22Rv1 (cell line): ENCODE results near the gene ITM2C.

Experiments
- ZFX ChIP-seq: fragments of 450-650 bp; IDR thresholded peaks from 2 replicates; pipeline ENCODE4 v1.6.1; 2017; ENCODE audit warnings: antibody characterized with exemption, borderline replicate concordance
- TF ChIP-seq, protein P1 (sequence below): fragments of 450-650 bp; IDR thresholded peaks from 2 replicates; pipeline ENCODE4 v1.5.1; 2017; ENCODE audit warnings: mild to moderate bottlenecking

DNA sequence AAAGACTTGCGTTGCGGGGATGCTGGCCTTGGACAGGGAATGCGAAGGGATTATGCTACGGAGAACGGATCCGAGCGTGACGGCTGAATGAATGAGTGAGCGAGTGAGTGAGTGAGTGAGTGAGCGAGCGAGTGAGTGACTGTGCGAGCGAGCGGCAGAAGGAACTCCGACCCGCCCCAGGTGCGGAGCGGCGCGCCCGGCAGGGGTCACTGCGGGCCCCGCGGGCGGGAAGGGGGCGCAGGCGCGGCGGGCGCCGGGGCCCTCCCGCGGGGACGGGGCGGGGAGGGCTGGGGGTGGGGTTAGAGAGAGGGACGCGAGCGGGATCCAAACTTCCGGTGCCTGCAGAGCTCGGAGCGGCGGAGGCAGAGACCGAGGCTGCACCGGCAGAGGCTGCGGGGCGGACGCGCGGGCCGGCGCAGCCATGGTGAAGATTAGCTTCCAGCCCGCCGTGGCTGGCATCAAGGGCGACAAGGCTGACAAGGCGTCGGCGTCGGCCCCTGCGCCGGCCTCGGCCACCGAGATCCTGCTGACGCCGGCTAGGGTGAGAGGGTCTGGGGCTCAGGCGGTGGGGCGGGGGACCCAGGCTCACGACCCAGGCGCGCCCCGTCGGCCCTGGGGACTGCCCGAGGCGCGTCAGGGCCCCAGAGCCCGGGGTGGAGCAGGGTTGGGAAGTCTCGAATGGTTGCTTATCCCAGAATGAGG lies at the start of gene ITM2C:
- TF ChIP-seq, protein P1, sequence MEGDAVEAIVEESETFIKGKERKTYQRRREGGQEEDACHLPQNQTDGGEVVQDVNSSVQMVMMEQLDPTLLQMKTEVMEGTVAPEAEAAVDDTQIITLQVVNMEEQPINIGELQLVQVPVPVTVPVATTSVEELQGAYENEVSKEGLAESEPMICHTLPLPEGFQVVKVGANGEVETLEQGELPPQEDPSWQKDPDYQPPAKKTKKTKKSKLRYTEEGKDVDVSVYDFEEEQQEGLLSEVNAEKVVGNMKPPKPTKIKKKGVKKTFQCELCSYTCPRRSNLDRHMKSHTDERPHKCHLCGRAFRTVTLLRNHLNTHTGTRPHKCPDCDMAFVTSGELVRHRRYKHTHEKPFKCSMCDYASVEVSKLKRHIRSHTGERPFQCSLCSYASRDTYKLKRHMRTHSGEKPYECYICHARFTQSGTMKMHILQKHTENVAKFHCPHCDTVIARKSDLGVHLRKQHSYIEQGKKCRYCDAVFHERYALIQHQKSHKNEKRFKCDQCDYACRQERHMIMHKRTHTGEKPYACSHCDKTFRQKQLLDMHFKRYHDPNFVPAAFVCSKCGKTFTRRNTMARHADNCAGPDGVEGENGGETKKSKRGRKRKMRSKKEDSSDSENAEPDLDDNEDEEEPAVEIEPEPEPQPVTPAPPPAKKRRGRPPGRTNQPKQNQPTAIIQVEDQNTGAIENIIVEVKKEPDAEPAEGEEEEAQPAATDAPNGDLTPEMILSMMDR, result peak; percentile 81
- TF ChIP-seq ZFX, result no peak
